H1 (cell line): ENCODE data around the gene NLGN4Y. TPM values are rescaled to one million over a fixed set of nuclear protein-coding genes. Genes with fewer than 3 reads are reported as not detected.

Experiments used
- CTCF ChIA-PET: fragments of 300-600 bp; sonication (Branson Sonifier 250); formaldehyde crosslinking; loops from one replicate; lab custom pipeline; 2021; ENCODE audit not compliant: partially characterized antibody; lab: Charles Lee
- POLR2A ChIA-PET: fragments of 300-600 bp; sonication (Branson Sonifier 250); formaldehyde crosslinking; loops from one replicate; lab custom pipeline; 2021; ENCODE audit warnings: inconsistent platforms; ENCODE audit not compliant: partially characterized antibody; lab: Charles Lee
- DNase-seq, 2 experiments: peaks; one replicate each; pipeline versions ENCODE4 v3.0.0 to v3.0.0-alpha.2; 2010 to 2022; ENCODE audit warnings: low spot score in 2 of 2, low read depth in 1 of 2, mixed read lengths in 1 of 2
- FAIRE-seq: peaks from 2 replicates; lab custom pipeline; 2011; peaks lifted over from hg19 to GRCh38; lab: Jason Lieb, UNC
- H2AFZ ChIP-seq: 2 replicates; pipeline ENCODE4 v1.8.1; 2012; ENCODE audit warnings: low read length, inconsistent platforms
- H2AK5ac ChIP-seq: 2 replicates; pipeline ENCODE4 v1.6.1; 2013; ENCODE audit warnings: low read depth, low read length
- H2BK120ac ChIP-seq: replicated peaks from 2 replicates; pipeline ENCODE3; 2013; ENCODE audit warnings: low read depth, low read length, inconsistent platforms
- H2BK12ac ChIP-seq: 2 replicates; pipeline ENCODE4 v1.6.1; 2013; ENCODE audit warnings: low read depth, low read length
- H2BK15ac ChIP-seq: 2 replicates; pipeline ENCODE4 v1.6.1; 2013; ENCODE audit warnings: low read length
- H2BK20ac ChIP-seq: 2 replicates; pipeline ENCODE4 v1.6.1; 2013; ENCODE audit warnings: low read length
- H2BK5ac ChIP-seq: 2 replicates; pipeline ENCODE4 v1.6.1; 2013; ENCODE audit warnings: low read depth, low read length
- H3K14ac ChIP-seq: 2 replicates; pipeline ENCODE4 v1.6.1; 2013; ENCODE audit warnings: inconsistent platforms; ENCODE audit not compliant: insufficient read length
- H3K18ac ChIP-seq: 2 replicates; pipeline ENCODE4 v1.6.1; 2013; ENCODE audit warnings: low read length; ENCODE audit errors: extremely low read depth
- H3K23ac ChIP-seq: 2 replicates; pipeline ENCODE4 v1.6.1; 2013; ENCODE audit warnings: inconsistent platforms; ENCODE audit not compliant: insufficient read length
- H3K23me2 ChIP-seq: 2 replicates; pipeline ENCODE4 v1.6.1; 2013; ENCODE audit warnings: low read depth, low read length
- H3K27ac ChIP-seq: 2 replicates; pipeline ENCODE4 v1.6.1; 2011; ENCODE audit warnings: low read depth, low read length, inconsistent platforms
- H3K27me3 ChIP-seq, 4 experiments: replicated peaks in 1 of 4; 1 replicate in 1 of 4; 2 replicates in 3 of 4; pipeline versions ENCODE4 v1.6.1 to v1.8.1; 2011 to 2013; ENCODE audit warnings: low read length in 3 of 4, mild to moderate bottlenecking in 3 of 4, inconsistent platforms in 2 of 4, mixed read lengths in 2 of 4, moderate library complexity in 1 of 4; ENCODE audit not compliant: control insufficient read depth in 3 of 4, insufficient read depth in 3 of 4; ENCODE audit errors: extremely low read depth in 1 of 4
- H3K36me3 ChIP-seq, 4 experiments: 2 replicates each; pipeline versions ENCODE4 v1.6.1 to v1.8.1; 2011 to 2013; ENCODE audit warnings: mild to moderate bottlenecking in 4 of 4, low read length in 3 of 4, moderate library complexity in 2 of 4, control low read depth in 1 of 4, inconsistent platforms in 1 of 4; ENCODE audit not compliant: insufficient read depth in 4 of 4, control insufficient read depth in 2 of 4
- H3K4ac ChIP-seq: replicated peaks from 2 replicates; pipeline ENCODE3; 2013; ENCODE audit warnings: low read length, low read depth, mixed read lengths, inconsistent platforms; ENCODE audit not compliant: insufficient read length
- H3K4me1 ChIP-seq, 4 experiments: replicated peaks in 1 of 4; 1 replicate in 1 of 4; 2 replicates in 3 of 4; pipeline versions ENCODE4 v1.6.1 to v1.8.1; 2011 to 2013; ENCODE audit warnings: low read length in 3 of 4, inconsistent platforms in 2 of 4, mixed read lengths in 1 of 4; ENCODE audit not compliant: insufficient read depth in 4 of 4, control insufficient read depth in 3 of 4
- H3K4me2 ChIP-seq, 2 experiments: 2 replicates each; pipeline versions ENCODE4 v1.6.1 to v1.8.1; 2011 to 2013; ENCODE audit warnings: low read depth in 2 of 2, low read length in 2 of 2, control low read depth in 1 of 2, inconsistent platforms in 1 of 2, mild to moderate bottlenecking in 1 of 2; ENCODE audit not compliant: insufficient read depth in 1 of 2
- H3K4me3 ChIP-seq, 4 experiments: fragments of 200-600, 300-600 bp in 1 of 4; sonication (generic), shearing (Covaris generic), sonication (Bioruptor Twin) in 1 of 4; 2 replicates each; pipeline versions ENCODE4 v1.5.1 to v1.8.1; 2011 to 2016; ENCODE audit warnings: low read length in 4 of 4, low read depth in 3 of 4, control low read depth in 2 of 4, inconsistent platforms in 2 of 4, mild to moderate bottlenecking in 2 of 4, mixed read lengths in 1 of 4, moderate library complexity in 1 of 4; ENCODE audit not compliant: insufficient read depth in 2 of 4; ENCODE audit errors: extremely low read depth in 1 of 4
- H3K56ac ChIP-seq: replicated peaks from 2 replicates; pipeline ENCODE3; 2013; ENCODE audit warnings: low read depth, mild to moderate bottlenecking, mixed read lengths, low read length, inconsistent platforms; ENCODE audit not compliant: insufficient read length
- H3K79me1 ChIP-seq: 2 replicates; pipeline ENCODE4 v1.6.1; 2013; ENCODE audit warnings: low read depth, low read length, control low read depth
- H3K79me2 ChIP-seq, 2 experiments: 2 replicates each; pipeline versions ENCODE4 v1.6.1 to v1.8.1; 2012 to 2013; ENCODE audit warnings: low read length in 2 of 2, mild to moderate bottlenecking in 2 of 2, inconsistent platforms in 1 of 2; ENCODE audit not compliant: insufficient read depth in 2 of 2, control insufficient read depth in 1 of 2
- H3K9ac ChIP-seq, 4 experiments: replicated peaks in 1 of 4; 1 replicate in 1 of 4; 2 replicates in 3 of 4; pipeline versions ENCODE4 v1.6.1 to v1.8.1; 2011 to 2013; ENCODE audit warnings: low read depth in 3 of 4, low read length in 3 of 4, control low read depth in 2 of 4, mild to moderate bottlenecking in 2 of 4, moderate library complexity in 2 of 4, inconsistent platforms in 1 of 4; ENCODE audit errors: extremely low read depth in 1 of 4
- H3K9me3 ChIP-seq, 2 experiments: 2 replicates each; pipeline versions ENCODE4 v1.6.1 to v1.8.1; 2012 to 2013; ENCODE audit warnings: mild to moderate bottlenecking in 2 of 2, moderate library complexity in 2 of 2, control low read depth in 1 of 2, inconsistent platforms in 1 of 2, low read depth in 1 of 2, low read length in 1 of 2, mixed read lengths in 1 of 2; ENCODE audit not compliant: insufficient read depth in 2 of 2
- H4K20me1 ChIP-seq, 2 experiments: replicated peaks in 1 of 2; 2 replicates each; pipeline versions ENCODE3 to v1.8.1; 2011 to 2013; ENCODE audit warnings: inconsistent platforms in 2 of 2, low read length in 2 of 2, mild to moderate bottlenecking in 1 of 2; ENCODE audit not compliant: insufficient read depth in 2 of 2, control insufficient read depth in 1 of 2
- H4K5ac ChIP-seq: 2 replicates; pipeline ENCODE4 v1.6.1; 2013; ENCODE audit warnings: low read length, low read depth, mixed read lengths, inconsistent platforms; ENCODE audit not compliant: insufficient read length
- H4K8ac ChIP-seq: 2 replicates; pipeline ENCODE4 v1.8.0; 2013; ENCODE audit warnings: mild to moderate bottlenecking, moderate library complexity, low read length, inconsistent platforms; ENCODE audit not compliant: insufficient read depth; ENCODE audit errors: extremely low read depth
- H4K91ac ChIP-seq: replicated peaks from 2 replicates; pipeline ENCODE3; 2013; ENCODE audit warnings: low read length, mixed read lengths, inconsistent platforms; ENCODE audit not compliant: insufficient read length
- CHD1 ChIP-seq: IDR thresholded peaks from 2 replicates; pipeline ENCODE4 v1.6.1; 2012; ENCODE audit warnings: low read depth, low read length, improper control_type of control experiment
- CHD2 ChIP-seq: IDR thresholded peaks from 2 replicates; pipeline ENCODE4 v1.6.1; 2012; ENCODE audit warnings: low read length, improper control_type of control experiment
- GTF2F1 ChIP-seq: IDR thresholded peaks from 2 replicates; pipeline ENCODE4 v1.6.1; 2012; ENCODE audit warnings: low read depth, low read length, improper control_type of control experiment, borderline replicate concordance
- KDM4A ChIP-seq: IDR thresholded peaks from one replicate; pipeline ENCODE4 v1.7.1; 2012; ENCODE audit warnings: low read depth, mild to moderate bottlenecking, moderate library complexity, low read length, inconsistent platforms; ENCODE audit not compliant: severe bottlenecking
- KDM5A ChIP-seq: fragments of 200-600 bp; IDR thresholded peaks from 2 replicates; pipeline ENCODE4 v1.7.1; 2012; ENCODE audit warnings: mild to moderate bottlenecking, low read length, inconsistent platforms, mixed read lengths
- POU5F1 ChIP-seq: IDR thresholded peaks from 2 replicates; pipeline ENCODE4 v1.6.1; 2011; ENCODE audit warnings: low read depth, mild to moderate bottlenecking, low read length, moderate library complexity
- RNF2 ChIP-seq: fragments of 200-900, 300-1000 bp; sonication (generic); IDR thresholded peaks from 2 replicates; pipeline ENCODE4 v1.7.1; 2016; ENCODE audit warnings: borderline replicate concordance, low read depth, mild to moderate bottlenecking, antibody characterized with exemption, low read length; ENCODE audit not compliant: poor library complexity, severe bottlenecking; ENCODE audit errors: missing control alignments
- TEAD4 ChIP-seq: IDR thresholded peaks from 2 replicates; pipeline ENCODE4 v1.6.1; 2012; ENCODE audit warnings: low read depth, low read length, inconsistent platforms, mixed read lengths
- WGBS, 2 experiments: shearing (Covaris generic) in 1 of 2; methylation state at CpG; one replicate each; pipeline versions ENCODE4 v1.1.6 to v1.1.7; 2013 to 2015; ENCODE audit warnings: low lambda C conversion rate in 2 of 2, mixed read lengths in 2 of 2, inconsistent platforms in 1 of 2, low coverage in 1 of 2, missing lambda C conversion rate in 1 of 2; ENCODE audit not compliant: insufficient replicate concordance in 2 of 2, insufficient coverage in 1 of 2, insufficient read length in 1 of 2; ENCODE audit errors: extremely low coverage in 1 of 2, missing lambda C conversion rate in 1 of 2; 5-methylcytosine and 5-hydroxymethylcytosine counted together
- polyA plus RNA-seq, 7 experiments: library from polyadenylated mRNA; depleted of rRNA in 3 of 7; stranded (reverse) in 5 of 7; unstranded in 2 of 7; fragments of >200 nt in 5 of 7; fragments of 200-250 nt in 2 of 7; gene quantifications; 1 replicate in 5 of 7; 2 replicates in 1 of 7; 4 replicates in 1 of 7; pipeline versions ENCODE4 v1.2.1 to v1.2.3, GENCODE V29; 2011 to 2013; ENCODE audit warnings: missing spikeins in 2 of 7, mixed read lengths in 2 of 7
- total RNA-seq: library from RNA; stranded (reverse); fragmentation: NEBNext Ultra II Directional; extraction: Animal tissue kit (Norgen Biotek cat#: 25700); gene quantifications from 2 replicates; pipeline ENCODE4 v1.2.1, GENCODE V29; 2021

NLGN4Y gene
- total and polyA plus RNA-seq, 2 of the 8 experiments (the other 6 are each of a cell fraction or from before 2014, with no cell fraction given): 35.7 to 51.3 TPM

DNA sequence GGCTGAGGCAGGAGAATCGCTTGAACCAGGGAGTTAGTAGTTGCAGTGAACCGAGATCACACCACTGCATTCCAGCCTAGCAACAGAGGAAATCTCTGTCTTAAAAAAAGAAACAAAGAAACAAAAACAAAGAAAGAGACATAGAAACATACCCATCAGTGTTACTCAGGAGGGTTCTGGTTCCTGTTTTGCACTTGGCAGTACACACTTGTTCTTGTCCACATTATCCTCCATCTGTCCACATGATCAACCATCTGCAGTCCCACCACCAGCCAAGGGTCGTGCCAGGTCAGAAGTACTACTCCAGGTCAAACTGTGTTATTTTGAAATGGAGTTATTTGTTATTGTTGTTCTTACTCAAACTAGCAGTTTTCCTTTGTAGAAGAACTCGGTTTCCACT is 62.4 kb downstream of the NLGN4Y start:
- no peak overlapping the region for H3K9ac ChIP-seq
- no peak overlapping the region for H3K4me2 ChIP-seq
- H4K20me1 ChIP-seq: peaks cover 0 to 1% of the 10 kb centered on the region in 2 experiments
- H3K56ac ChIP-seq: no peak overlapping the region
- H3K4me3 ChIP-seq: no peak overlapping the region
- no peak overlapping the region for H2AFZ ChIP-seq
- no peaks in the 10 kb centered on the region for H3K27me3 ChIP-seq
- H3K79me1 ChIP-seq: no peaks in the 10 kb centered on the region; the same call in 1 of the 2 replicates
- H3K79me2 ChIP-seq: peaks cover 0 to 77% of the 10 kb centered on the region in 2 experiments; a peak in 2 of 4 replicates
- ChIA-PET POLR2A (no interaction called here), CTCF (no interaction called here)
- peaks cover 0 to 3% (median 0%) of the 10 kb centered on the region in 4 experiments; a peak in 1 of 7 replicates for H3K4me1 ChIP-seq
- no peak overlapping the region for H3K27ac ChIP-seq
- H2BK15ac ChIP-seq: no peak overlapping the region
- H4K8ac ChIP-seq: no peak overlapping the region
- DNase-seq (no peak), FAIRE-seq (no peak)
- H4K91ac ChIP-seq: no peak overlapping the region
- no peak overlapping the region for H2BK120ac ChIP-seq
- no peaks in the 10 kb centered on the region for H3K23me2 ChIP-seq
- no peak overlapping the region for H3K14ac ChIP-seq
- no peak overlapping the region for H2BK20ac ChIP-seq
- H2BK12ac ChIP-seq: no peak overlapping the region
- peaks cover 0 to 7% (median 2%) of the 10 kb centered on the region in 4 experiments; a peak in 4 of 8 replicates for H3K36me3 ChIP-seq
- H3K23ac ChIP-seq: no peak overlapping the region
- 87% methylated on average over 3 of the region's 4 CpGs; no CpG with 5 or more reads in 1 of the 2 experiments for WGBS, 2 experiments
- no peak overlapping the region for H3K18ac ChIP-seq
- no peak overlapping the region for H3K4ac ChIP-seq
- no peak overlapping the region for H4K5ac ChIP-seq
- H3K9me3 ChIP-seq: no peaks in the 10 kb centered on the region
- H2BK5ac ChIP-seq: no peak overlapping the region
- H2AK5ac ChIP-seq: no peak overlapping the region
- TF ChIP-seq RNF2 (no peak), POU5F1 (no peak), CHD2 (no peak), CHD1 (no peak), KDM4A (no peak), TEAD4 (no peak), KDM5A (no peak), GTF2F1 (no peak)
